ENCODE results near the gene CCDC136.

GRCh38 chr7:128842674-128843641 is 51.2 kb downstream of the CCDC136 start:
- TF ChIP-seq CTCF (IDR thresholded peaks at IDR 0.05) = no peak
- TF ChIP-seq POLR2AphosphoS5 (IDR thresholded peaks at IDR 0.05) = no peak

Measured in breast epithelium (tissue), 3 donors.